ENCODE data around the gene DACT2.

DNA sequence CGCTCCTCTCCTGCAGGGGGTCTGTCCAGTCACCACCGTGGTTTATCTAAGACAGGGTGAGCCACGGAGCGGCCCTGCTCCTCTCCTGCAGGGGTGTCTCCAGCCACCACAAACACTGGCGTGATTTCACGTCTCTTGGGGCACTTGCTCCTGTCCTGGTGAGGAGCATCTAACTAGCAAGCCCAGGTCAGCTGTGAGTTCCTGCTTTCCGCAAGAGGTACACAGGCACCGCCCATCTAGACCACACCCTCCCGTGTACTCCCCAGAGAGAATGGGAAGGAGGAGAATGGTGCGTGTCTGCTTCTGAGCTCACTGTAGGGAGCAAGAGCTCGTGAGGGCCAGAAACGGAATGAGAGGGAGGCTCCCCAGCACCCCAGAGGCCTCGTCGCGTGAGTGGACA lies 40.7 kb downstream of the DACT2 start:
- no peak for TF ChIP-seq GATA2 (IDR thresholded peaks at IDR 0.05; ENCODE audit: low read depth, low read length)
- no peak for TF ChIP-seq GATA3 (IDR thresholded peaks at IDR 0.05; ENCODE audit: low read depth, low read length)
